Measurements from ENCODE around the gene TNRC6C. TPM values are rescaled to one million over a fixed set of nuclear protein-coding genes. Genes with fewer than 3 reads are reported as not detected.

The TNRC6C gene
- total and polyA plus RNA-seq, 7 donors, result 0.92 to 22.1 (median 6.3) TPM

- Histone ChIP-seq H3K36me3 (no peaks in the 10 kb centered on the region), H3K9me3 (no peaks in the 10 kb centered on the region), H3K27ac (peak overlapping the region; percentile 70 to 90 (median 86)), H3K27me3 (no peaks in the 10 kb centered on the region), H3K4me1 (peaks cover 0 to 64% (median 47%) of the 10 kb centered on the region in 4 donors), H3K4me3 (peak overlapping the region; percentile 47 to 79 (median 72))
- intact Hi-C loops (cut with DNase I), result loop anchor here (2.0 to 5.0 kb wide), 5 partner anchors 52 to 533 kb away; no protein-coding TSS in a partner anchor
- WGBS, 2 donors, result 31 to 46% methylated on average over 23 of the region's 23 CpGs
- TF ChIP-seq, protein P1, sequence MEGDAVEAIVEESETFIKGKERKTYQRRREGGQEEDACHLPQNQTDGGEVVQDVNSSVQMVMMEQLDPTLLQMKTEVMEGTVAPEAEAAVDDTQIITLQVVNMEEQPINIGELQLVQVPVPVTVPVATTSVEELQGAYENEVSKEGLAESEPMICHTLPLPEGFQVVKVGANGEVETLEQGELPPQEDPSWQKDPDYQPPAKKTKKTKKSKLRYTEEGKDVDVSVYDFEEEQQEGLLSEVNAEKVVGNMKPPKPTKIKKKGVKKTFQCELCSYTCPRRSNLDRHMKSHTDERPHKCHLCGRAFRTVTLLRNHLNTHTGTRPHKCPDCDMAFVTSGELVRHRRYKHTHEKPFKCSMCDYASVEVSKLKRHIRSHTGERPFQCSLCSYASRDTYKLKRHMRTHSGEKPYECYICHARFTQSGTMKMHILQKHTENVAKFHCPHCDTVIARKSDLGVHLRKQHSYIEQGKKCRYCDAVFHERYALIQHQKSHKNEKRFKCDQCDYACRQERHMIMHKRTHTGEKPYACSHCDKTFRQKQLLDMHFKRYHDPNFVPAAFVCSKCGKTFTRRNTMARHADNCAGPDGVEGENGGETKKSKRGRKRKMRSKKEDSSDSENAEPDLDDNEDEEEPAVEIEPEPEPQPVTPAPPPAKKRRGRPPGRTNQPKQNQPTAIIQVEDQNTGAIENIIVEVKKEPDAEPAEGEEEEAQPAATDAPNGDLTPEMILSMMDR (IDR thresholded peaks at IDR 0.05), result no peak
- TF ChIP-seq POLR2AphosphoS5 (IDR thresholded peaks at IDR 0.05), result peak in 2 of 4 donors; percentile 7 to 20
- DNase-seq, result no peak
These were observed 1.5 kb downstream of the TNRC6C start for GRCh38 chr17:77959926-77960521.

- 86 to 90% methylated on average over 4 of the region's 4 CpGs for WGBS, 2 donors
- Histone ChIP-seq H3K4me3 (no peak overlapping the region), H3K27me3 (no peaks in the 10 kb centered on the region), H3K27ac (peak overlapping the region in 1 of 4 donors; percentile 85), H3K9me3 (no peaks in the 10 kb centered on the region), H3K4me1 (peaks cover 0 to 75% (median 50%) of the 10 kb centered on the region in 4 donors), H3K36me3 (no peaks in the 10 kb centered on the region)
- no peak for TF ChIP-seq EP300 (IDR thresholded peaks at IDR 0.05)
- no peak for TF ChIP-seq POLR2A (IDR thresholded peaks at IDR 0.05)
- TF ChIP-seq, protein P1 (IDR thresholded peaks at IDR 0.05), result no peak
- no peak for TF ChIP-seq POLR2AphosphoS5 (IDR thresholded peaks at IDR 0.05)
- intact Hi-C loops (cut with DNase I), result loop anchor here (5.0 kb wide), 1 partner anchor 419 kb away; no protein-coding TSS in a partner anchor
- no peak for DNase-seq
These were observed 3.2 kb downstream of the TNRC6C start for GRCh38 chr17:77961741-77962140.

- Histone ChIP-seq H3K36me3 (no peaks in the 10 kb centered on the region), H3K4me3 (no peak overlapping the region), H3K27me3 (no peaks in the 10 kb centered on the region), H3K27ac (peak overlapping the region in 1 of 4 donors; percentile 85), H3K9me3 (no peaks in the 10 kb centered on the region), H3K4me1 (peaks cover 0 to 74% (median 49%) of the 10 kb centered on the region in 4 donors)
- no peak for DNase-seq
- 67 to 80% methylated on average over 6 of the region's 6 CpGs for WGBS, 2 donors
- TF ChIP-seq POLR2AphosphoS5 (IDR thresholded peaks at IDR 0.05) (no peak), POLR2A (IDR thresholded peaks at IDR 0.05) (no peak)
- intact Hi-C loops (cut with DNase I), result loop anchor here (5.0 kb wide), 1 partner anchor 420 kb away; no protein-coding TSS in a partner anchor
These were observed 3.8 kb downstream of the TNRC6C start for GRCh38 chr17:77962348-77962747.

DNA sequence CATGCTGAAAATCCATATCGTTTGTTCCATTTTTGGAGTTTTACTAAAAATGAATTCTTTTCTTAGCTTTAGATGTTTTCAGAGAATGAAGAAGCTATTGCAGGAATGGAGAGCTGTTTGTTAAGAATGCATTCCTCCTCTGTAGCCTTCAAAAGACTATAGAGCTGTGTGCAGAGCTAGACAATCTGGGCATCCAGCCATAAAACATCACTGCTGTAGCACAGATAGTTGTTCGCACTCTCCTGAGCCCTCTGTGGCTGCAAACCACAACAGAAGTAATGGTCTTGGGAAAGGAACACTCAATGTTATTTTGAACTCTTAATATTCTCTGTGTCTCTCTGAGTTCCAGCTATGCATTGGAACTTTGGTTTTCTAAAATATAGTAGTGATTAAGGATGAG, 4.9 kb downstream of the TNRC6C start:
- 43 to 83% methylated on average over 2 of the region's 2 CpGs for WGBS, 2 donors
- intact Hi-C loops (cut with DNase I), result loop anchor here (5.0 kb wide), 1 partner anchor 421 kb away; no protein-coding TSS in a partner anchor
- Histone ChIP-seq H3K9me3 (no peaks in the 10 kb centered on the region), H3K4me1 (peaks cover 0 to 67% (median 48%) of the 10 kb centered on the region in 4 donors), H3K36me3 (no peaks in the 10 kb centered on the region), H3K27me3 (no peaks in the 10 kb centered on the region), H3K27ac (peak overlapping the region in 3 of 4 donors; percentile 17 to 44 (median 38)), H3K4me3 (no peak overlapping the region)
- no peak for TF ChIP-seq POLR2A (IDR thresholded peaks at IDR 0.05)
- TF ChIP-seq, protein P1 (IDR thresholded peaks at IDR 0.05), result no peak
- no peak for TF ChIP-seq EP300 (IDR thresholded peaks at IDR 0.05)
- peak; percentile 73 for DNase-seq

GRCh38 chr17:77965352-77965751, 6.8 kb downstream of the TNRC6C start:
- H3K27me3 ChIP-seq, result no peaks in the 10 kb centered on the region
- intact Hi-C loops (cut with DNase I), result no loop called here
- H3K4me1 ChIP-seq, result peaks cover 0 to 71% (median 43%) of the 10 kb centered on the region in 4 donors
- TF ChIP-seq EP300 (IDR thresholded peaks at IDR 0.05) (no peak), POLR2AphosphoS5 (IDR thresholded peaks at IDR 0.05) (no peak), POLR2A (IDR thresholded peaks at IDR 0.05) (no peak)
- TF ChIP-seq, protein P1 (IDR thresholded peaks at IDR 0.05), result no peak
- DNase-seq, result no peak
- no peaks in the 10 kb centered on the region for H3K36me3 ChIP-seq
- H3K9me3 ChIP-seq, result no peaks in the 10 kb centered on the region
- peak overlapping the region in 1 of 4 donors; percentile 38 for H3K27ac ChIP-seq
- 87 to 96% methylated on average over 3 of the region's 3 CpGs for WGBS, 2 donors
- no peak overlapping the region for H3K4me3 ChIP-seq

All from sigmoid colon (tissue), 7 donors.